HG03439 (cell line): ENCODE results near the gene CLDN4.
"Not testable (repeated sequence)": the region's sequence is repeated elsewhere in the genome, so short reads cannot be mapped to it uniquely, and the experiment has no call there.

Experiments used
- ATAC-seq: cut with Tn5 transposase; IDR thresholded peaks from one replicate; pipeline ENCODE4 v1.9.1; 2021; ENCODE audit warnings: mild to moderate bottlenecking, moderate library complexity; ENCODE audit not compliant: unreplicated experiment

The CLDN4 gene

GRCh38 chr7:73830681-73831583 lies at the start of gene CLDN4:
CLDN4 (plus strand) TSS chr7:73830996; CDS start chr7:73831202, 206 bp downstream.
- no peak for ATAC-seq

GRCh38 chr7:73786588-73786987 lies 44.2 kb upstream of the CLDN4 start:
- no peak for ATAC-seq

- not testable (repeated sequence) for ATAC-seq
These were observed 43.1 kb upstream of the CLDN4 start for GRCh38 chr7:73787786-73788048.

- no peak for ATAC-seq
These were observed 41.7 kb upstream of the CLDN4 start for GRCh38 chr7:73789051-73789450.

GRCh38 chr7:73791170-73791690 lies 39.6 kb upstream of the CLDN4 start:
- ATAC-seq, result not testable (repeated sequence)

- not testable (repeated sequence) for ATAC-seq
These were observed 35.6 kb upstream of the CLDN4 start for GRCh38 chr7:73795188-73795587.

GRCh38 chr7:73796656-73797055 lies 34.1 kb upstream of the CLDN4 start:
- not testable (repeated sequence) for ATAC-seq

GRCh38 chr7:73797176-73797575 lies 33.6 kb upstream of the CLDN4 start:
- not testable (repeated sequence) for ATAC-seq

- ATAC-seq, result no peak
These were observed 31.3 kb upstream of the CLDN4 start for GRCh38 chr7:73799282-73800141.

- no peak for ATAC-seq
These were observed 29.2 kb upstream of the CLDN4 start for GRCh38 chr7:73801577-73801976.

GRCh38 chr7:73802459-73802858 lies 28.3 kb upstream of the CLDN4 start:
- no peak for ATAC-seq

- ATAC-seq, result no peak
These were observed 21.3 kb upstream of the CLDN4 start for GRCh38 chr7:73809467-73809951.

- no peak for ATAC-seq
These were observed 19.8 kb upstream of the CLDN4 start for GRCh38 chr7:73810998-73811360.

GRCh38 chr7:73811760-73812168 lies 19.0 kb upstream of the CLDN4 start:
- ATAC-seq, result no peak

GRCh38 chr7:73812996-73813395 lies 17.8 kb upstream of the CLDN4 start:
- ATAC-seq, result no peak

- no peak for ATAC-seq
These were observed 15.4 kb upstream of the CLDN4 start for GRCh38 chr7:73815436-73815835.

- no peak for ATAC-seq
These were observed 13.7 kb upstream of the CLDN4 start for GRCh38 chr7:73817121-73817520.

GRCh38 chr7:73820013-73820412 lies 10.8 kb upstream of the CLDN4 start:
- no peak for ATAC-seq

GRCh38 chr7:73821597-73822285 lies 9.1 kb upstream of the CLDN4 start:
- not testable (repeated sequence) for ATAC-seq

- ATAC-seq, result no peak
These were observed 8.2 kb upstream of the CLDN4 start for GRCh38 chr7:73822319-73823173.
